ENCODE measurements around the gene PDE4D. TPM values are rescaled to one million over a fixed set of nuclear protein-coding genes. Genes with fewer than 3 reads are reported as not detected.

Gene PDE4D
- total RNA-seq, 1 experiment from 2014 or later = 11.6 TPM

DNA sequence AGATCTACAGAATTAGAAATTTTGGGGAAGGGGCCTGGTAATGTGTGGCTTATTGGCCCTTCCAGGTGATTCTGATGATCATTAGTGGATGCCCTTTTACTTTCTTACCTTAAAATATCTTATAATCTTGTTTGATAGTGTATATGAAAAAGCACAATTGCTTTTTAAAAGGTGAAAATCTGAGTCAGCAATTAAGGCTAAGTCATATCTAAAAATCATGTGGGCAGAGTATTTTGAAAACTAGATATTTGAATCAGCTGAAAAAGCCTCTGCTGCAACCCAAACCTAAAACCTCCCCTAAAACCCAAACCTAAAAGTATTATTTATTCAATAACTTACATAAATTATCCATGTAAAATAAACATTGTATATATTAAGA lies 359.8 kb downstream of the PDE4D start:
- CTCF ChIA-PET = no interaction called here
- TF ChIP-seq, protein P1, sequence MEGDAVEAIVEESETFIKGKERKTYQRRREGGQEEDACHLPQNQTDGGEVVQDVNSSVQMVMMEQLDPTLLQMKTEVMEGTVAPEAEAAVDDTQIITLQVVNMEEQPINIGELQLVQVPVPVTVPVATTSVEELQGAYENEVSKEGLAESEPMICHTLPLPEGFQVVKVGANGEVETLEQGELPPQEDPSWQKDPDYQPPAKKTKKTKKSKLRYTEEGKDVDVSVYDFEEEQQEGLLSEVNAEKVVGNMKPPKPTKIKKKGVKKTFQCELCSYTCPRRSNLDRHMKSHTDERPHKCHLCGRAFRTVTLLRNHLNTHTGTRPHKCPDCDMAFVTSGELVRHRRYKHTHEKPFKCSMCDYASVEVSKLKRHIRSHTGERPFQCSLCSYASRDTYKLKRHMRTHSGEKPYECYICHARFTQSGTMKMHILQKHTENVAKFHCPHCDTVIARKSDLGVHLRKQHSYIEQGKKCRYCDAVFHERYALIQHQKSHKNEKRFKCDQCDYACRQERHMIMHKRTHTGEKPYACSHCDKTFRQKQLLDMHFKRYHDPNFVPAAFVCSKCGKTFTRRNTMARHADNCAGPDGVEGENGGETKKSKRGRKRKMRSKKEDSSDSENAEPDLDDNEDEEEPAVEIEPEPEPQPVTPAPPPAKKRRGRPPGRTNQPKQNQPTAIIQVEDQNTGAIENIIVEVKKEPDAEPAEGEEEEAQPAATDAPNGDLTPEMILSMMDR (IDR thresholded peaks at IDR 0.05; ENCODE audit: unreplicated experiment) = no peak
- Mint-ChIP-seq H3K27ac (ENCODE audit: unreplicated experiment) (no peak overlapping the region), H3K9me3 (ENCODE audit: low read depth, unreplicated experiment) (no peaks in the 10 kb centered on the region), H3K4me3 (ENCODE audit: low read depth, unreplicated experiment) (no peak overlapping the region), H3K36me3 (ENCODE audit: insufficient read depth, unreplicated experiment) (no peaks in the 10 kb centered on the region), H3K4me1 (ENCODE audit: low read depth, unreplicated experiment) (peaks cover 4% of the 10 kb centered on the region), H3K27me3 (ENCODE audit: unreplicated experiment) (no peaks in the 10 kb centered on the region)
- DNase-seq = no peak
- intact Hi-C loops (cut with micrococcal nuclease; ENCODE audit: unreplicated experiment) = no loop called here
- no TSS peak for BruUV-seq (replicated peaks)

DNA sequence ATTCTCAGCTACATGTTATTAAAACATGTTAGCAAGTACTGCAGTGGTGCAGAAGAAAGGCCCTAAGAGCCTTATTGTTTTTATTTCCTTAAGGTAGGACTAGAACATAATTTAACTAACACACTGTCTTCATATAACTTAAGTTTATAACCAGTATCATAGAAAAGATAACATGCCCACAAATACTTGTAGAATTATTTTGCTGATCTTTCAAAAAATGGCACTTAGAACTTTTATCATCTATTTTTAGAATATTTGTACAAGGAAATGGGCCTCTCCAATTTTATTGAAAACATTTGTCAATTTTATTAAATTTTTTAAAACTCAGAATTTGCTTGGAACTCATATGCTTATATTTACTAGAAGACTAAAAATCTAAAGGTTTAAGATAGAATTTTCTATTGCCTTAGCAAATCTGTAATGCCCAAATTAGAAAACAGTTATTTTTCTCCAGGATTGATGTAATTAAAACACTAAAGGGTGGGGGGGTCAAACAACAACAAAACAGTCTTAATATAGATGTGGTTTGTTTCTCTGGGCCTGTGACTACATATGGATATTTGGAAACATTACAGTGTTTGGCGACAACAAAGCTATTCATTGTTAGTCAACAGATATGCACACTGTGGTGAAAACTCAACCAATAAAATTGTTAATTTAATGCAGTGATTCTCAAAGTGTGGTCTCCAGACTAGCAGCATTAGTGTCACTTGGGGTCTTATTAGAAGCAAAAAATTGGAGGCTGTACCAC lies 360.4 kb downstream of the PDE4D start:
- Mint-ChIP-seq H3K4me3 (ENCODE audit: low read depth, unreplicated experiment) (no peak overlapping the region), H3K27ac (ENCODE audit: unreplicated experiment) (no peak overlapping the region), H3K9me3 (ENCODE audit: low read depth, unreplicated experiment) (no peaks in the 10 kb centered on the region), H3K36me3 (ENCODE audit: insufficient read depth, unreplicated experiment) (no peaks in the 10 kb centered on the region), H3K4me1 (ENCODE audit: low read depth, unreplicated experiment) (peaks cover 10% of the 10 kb centered on the region), H3K27me3 (ENCODE audit: unreplicated experiment) (no peaks in the 10 kb centered on the region)
- CTCF ChIA-PET = no interaction called here
- no peak for DNase-seq
- TF ChIP-seq, protein P1 (IDR thresholded peaks at IDR 0.05; ENCODE audit: unreplicated experiment) = no peak
- intact Hi-C loops (cut with micrococcal nuclease; ENCODE audit: unreplicated experiment) = no loop called here
- no TSS peak for BruUV-seq (replicated peaks)

DNA sequence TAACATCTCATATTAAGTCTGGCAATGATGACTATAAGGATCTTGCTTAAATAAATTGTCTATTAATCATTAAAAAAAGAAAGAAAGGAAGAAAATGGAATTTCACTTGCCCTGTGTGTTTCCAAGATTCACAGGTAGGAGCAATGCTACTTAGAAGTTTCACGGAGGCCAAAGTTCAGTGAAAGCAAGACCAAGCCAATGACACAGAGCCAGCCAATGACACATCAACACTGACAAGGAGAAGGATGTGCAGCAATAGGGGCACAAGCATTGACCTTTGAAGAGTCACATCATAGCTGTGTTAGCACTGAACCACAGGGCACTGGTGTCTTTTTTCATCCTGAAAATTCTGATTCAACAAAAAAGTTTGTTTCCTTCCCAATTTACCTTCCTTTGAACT lies 364.3 kb downstream of the PDE4D start:
- H3K9me3 Mint-ChIP-seq (ENCODE audit: low read depth, unreplicated experiment) = peaks cover under 1% of the 10 kb centered on the region
- no TSS peak for BruUV-seq (replicated peaks)

DNA sequence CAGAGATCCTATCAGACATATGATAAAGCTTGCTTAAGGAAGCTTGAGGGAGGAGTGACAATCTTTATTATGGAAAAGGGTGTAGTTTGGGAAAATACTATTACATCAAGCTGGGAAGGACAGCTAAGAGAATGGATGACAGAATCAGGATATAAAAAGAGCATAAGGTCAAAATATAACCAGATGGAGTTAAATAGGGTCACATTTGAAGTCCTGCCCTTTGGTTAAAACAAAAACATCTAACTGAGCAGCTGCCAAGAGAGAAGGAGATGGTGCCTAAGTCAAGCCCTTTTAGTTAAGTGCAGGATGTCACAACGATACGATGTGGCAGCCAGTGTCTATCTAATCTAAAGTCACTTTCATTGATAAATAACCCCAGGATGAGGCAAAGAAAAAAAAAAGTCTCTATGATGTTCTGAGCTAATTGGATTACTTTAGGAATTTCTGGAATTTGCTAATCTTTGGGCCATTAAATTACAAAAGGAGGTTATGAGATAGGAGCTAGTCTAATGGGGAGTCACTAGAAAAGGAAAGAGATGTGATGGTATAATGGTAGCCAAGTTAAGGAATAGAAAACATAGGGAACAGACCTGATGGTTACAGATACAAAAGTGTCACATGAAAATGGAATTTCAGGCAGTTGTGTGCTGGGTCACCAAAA lies 365.2 kb downstream of the PDE4D start:
- no TSS peak for BruUV-seq (replicated peaks)
- no peaks in the 10 kb centered on the region for H3K36me3 Mint-ChIP-seq (ENCODE audit: insufficient read depth, unreplicated experiment)
- intact Hi-C loops (cut with micrococcal nuclease; ENCODE audit: unreplicated experiment) = no loop called here
- no peaks in the 10 kb centered on the region for H3K27me3 Mint-ChIP-seq (ENCODE audit: unreplicated experiment)
- H3K4me3 Mint-ChIP-seq (ENCODE audit: low read depth, unreplicated experiment) = no peak overlapping the region
- H3K27ac Mint-ChIP-seq (ENCODE audit: unreplicated experiment) = no peak overlapping the region
- TF ChIP-seq, protein P1 (IDR thresholded peaks at IDR 0.05; ENCODE audit: unreplicated experiment) = no peak
- CTCF ChIA-PET = interaction anchor here (0.6 to 0.9 kb wide), 2 partner anchors 62 to 63 kb away, joined by 3 read pairs; no protein-coding TSS in a partner anchor
- DNase-seq = no peak
- H3K4me1 Mint-ChIP-seq (ENCODE audit: low read depth, unreplicated experiment) = peaks cover 25% of the 10 kb centered on the region
- peaks cover 6% of the 10 kb centered on the region for H3K9me3 Mint-ChIP-seq (ENCODE audit: low read depth, unreplicated experiment)

More for the DNA sequence above, 364.3 kb downstream of the PDE4D start:
- no peak overlapping the region for H3K4me3 Mint-ChIP-seq (ENCODE audit: low read depth, unreplicated experiment)
- no peaks in the 10 kb centered on the region for H3K36me3 Mint-ChIP-seq (ENCODE audit: insufficient read depth, unreplicated experiment)
- peaks cover 25% of the 10 kb centered on the region for H3K4me1 Mint-ChIP-seq (ENCODE audit: low read depth, unreplicated experiment)
- intact Hi-C loops (cut with micrococcal nuclease; ENCODE audit: unreplicated experiment) = no loop called here
- TF ChIP-seq, protein P1 (IDR thresholded peaks at IDR 0.05; ENCODE audit: unreplicated experiment) = no peak
- CTCF ChIA-PET = no interaction called here
- H3K27me3 Mint-ChIP-seq (ENCODE audit: unreplicated experiment) = no peaks in the 10 kb centered on the region
- no peak for DNase-seq
- no peak overlapping the region for H3K27ac Mint-ChIP-seq (ENCODE audit: unreplicated experiment)

All from Calu3 (cell line).